HepG2 (cell line): Measurements from ENCODE around the gene TPX2. TPM values are rescaled to one million over a fixed set of nuclear protein-coding genes. Genes with fewer than 3 reads are reported as not detected.

Source experiments
- ARID2 ChIP-seq: sonication (generic); formaldehyde crosslinking; IDR thresholded peaks from 2 replicates; pipeline ENCODE4 v1.8.1; 2022; ENCODE audit warnings: mild to moderate bottlenecking, missing genetic modification reagents, borderline replicate concordance
- ARID4A ChIP-seq: sonication (generic); formaldehyde crosslinking; IDR thresholded peaks from 2 replicates; pipeline ENCODE4 v1.5.0; 2020; ENCODE audit warnings: mild to moderate bottlenecking, missing genetic modification reagents, borderline replicate concordance
- EP300 ChIP-seq, 3 experiments: sonication (generic) in 1 of 3; formaldehyde crosslinking in 1 of 3; IDR thresholded peaks; 2 replicates each; pipeline versions ENCODE4 v1.5.1 to v1.6.1; 2011 to 2020; ENCODE audit warnings: low read depth in 2 of 3, low read length in 2 of 3, borderline replicate concordance in 1 of 3, improper control_type of control experiment in 1 of 3, mild to moderate bottlenecking in 1 of 3, missing genetic modification reagents in 1 of 3, moderate library complexity in 1 of 3
- FOXP1 ChIP-seq, 2 experiments: fragments of 450-650 bp in 1 of 2; IDR thresholded peaks; 2 replicates each; pipeline ENCODE4 v1.6.1; 2017 to 2018; ENCODE audit warnings: antibody characterized with exemption in 1 of 2
- KDM5A ChIP-seq: fragments of 200-600 bp; sonication (generic); IDR thresholded peaks from 2 replicates; pipeline ENCODE4 v1.7.0; 2018; ENCODE audit warnings: antibody characterized with exemption, mild to moderate bottlenecking, low read length, borderline replicate concordance
- MLLT10 ChIP-seq: sonication (generic); formaldehyde crosslinking; IDR thresholded peaks from 2 replicates; pipeline ENCODE4 v1.4.0; 2020; ENCODE audit warnings: missing genetic modification reagents
- PPARG ChIP-seq: conservative IDR thresholded peaks from 2 replicates; pipeline ENCODE4 v1.6.1; 2016; ENCODE audit warnings: missing biosample characterization, missing genetic modification reagents
- SNAPC5 ChIP-seq: sonication (generic); formaldehyde crosslinking; IDR thresholded peaks from 2 replicates; pipeline ENCODE4 v1.8.1; 2023; ENCODE audit warnings: mild to moderate bottlenecking, missing genetic modification reagents, borderline replicate concordance
- TCF12 ChIP-seq, 2 experiments: fragments of 450-650 bp in 1 of 2; sonication (generic) in 1 of 2; formaldehyde crosslinking in 1 of 2; IDR thresholded peaks; 2 replicates each; pipeline versions ENCODE4 v1.6.1 to v1.8.0; 2017 to 2022; ENCODE audit warnings: antibody characterized with exemption in 1 of 2, mild to moderate bottlenecking in 1 of 2, missing genetic modification reagents in 1 of 2, moderate library complexity in 1 of 2
- TP53 ChIP-seq: sonication (generic); formaldehyde crosslinking; conservative IDR thresholded peaks from 2 replicates; pipeline ENCODE4 v1.4.0; 2020; ENCODE audit warnings: missing genetic modification reagents
- ZNF572 ChIP-seq: sonication (generic); formaldehyde crosslinking; IDR thresholded peaks from 2 replicates; pipeline ENCODE4 v1.5.1; 2020; ENCODE audit warnings: mild to moderate bottlenecking, missing genetic modification reagents
- ZNF7 ChIP-seq: IDR thresholded peaks from 2 replicates; pipeline ENCODE4 v1.6.1; 2016; ENCODE audit warnings: missing biosample characterization, missing genetic modification reagents
- ZNF839 ChIP-seq: sonication (generic); formaldehyde crosslinking; IDR thresholded peaks from 2 replicates; pipeline ENCODE4 v1.4.0; 2020; ENCODE audit warnings: missing genetic modification reagents, mild to moderate bottlenecking, borderline replicate concordance
- polyA plus RNA-seq, 8 experiments: library from polyadenylated mRNA; depleted of rRNA in 3 of 8; stranded (reverse) in 7 of 8; unstranded in 1 of 8; fragments of >200 nt; fragmentation: Illumina TruSeq in 4 of 8; extraction: Trizol in 4 of 8; gene quantifications; 2 replicates each; pipeline versions ENCODE4 v1.2.1 to v1.2.3, GENCODE V29; 2011 to 2016; ENCODE audit warnings: low read depth in 4 of 8, missing spikeins in 1 of 8, mixed read lengths in 1 of 8; ENCODE audit not compliant: insufficient read depth in 1 of 8
- total RNA-seq, 5 experiments: library from RNA; depleted of rRNA; stranded (reverse); fragments of >200 nt; fragmentation: Illumina TruSeq; extraction: Trizol; gene quantifications; 2 replicates each; pipeline ENCODE4 v1.2.3, GENCODE V29; 2016; ENCODE audit warnings: low read depth in 1 of 5
- TF ChIP-seq, protein P1 (sequence below): sonication (generic); formaldehyde crosslinking; conservative IDR thresholded peaks from 2 replicates; pipeline ENCODE4 v1.4.0; 2020; ENCODE audit warnings: mild to moderate bottlenecking, missing genetic modification reagents, moderate library complexity
- TF ChIP-seq, protein P2 (sequence below): sonication (generic); formaldehyde crosslinking; IDR thresholded peaks from 2 replicates; pipeline ENCODE4 v1.5.1; 2020; ENCODE audit warnings: mild to moderate bottlenecking, missing genetic modification reagents

The TPX2 gene
- total and polyA plus RNA-seq, 2 of the 13 experiments (the other 11 are each of a cell fraction or from before 2014, with no cell fraction given) = 34.3 to 124 TPM

- TF ChIP-seq ZNF572 (CRISPR knock-in tag) (peak; percentile 87), FOXP1 (IDR thresholded peaks at IDR 0.05) (no peak), FOXP1 (CRISPR knock-in tag; IDR thresholded peaks at IDR 0.05) (peak; percentile 86), SNAPC5 (CRISPR knock-in tag) (peak; percentile 95; the same call in 1 of the 2 replicates), TCF12 (IDR thresholded peaks at IDR 0.05) (no peak), TCF12 (CRISPR knock-in tag; IDR thresholded peaks at IDR 0.05) (no peak; the same call in none of the 2 replicates), ARID2 (CRISPR knock-in tag) (peak; percentile 93; the same call in 1 of the 2 replicates), KDM5A (no peak; the same call in 1 of the 2 replicates), ZNF839 (CRISPR knock-in tag) (0 out of 2 replicates have a peak, but pooled peaks have one; percentile 42), TP53 (CRISPR knock-in tag) (no peak; the same call in 1 of the 2 replicates), ARID4A (CRISPR knock-in tag) (peak; percentile 84), PPARG (CRISPR knock-in tag) (peak; percentile 88), ZNF7 (CRISPR knock-in tag) (0 out of 2 replicates have a peak, but pooled peaks have one; percentile 30), MLLT10 (CRISPR knock-in tag) (peak; percentile 79; the same call in 1 of the 2 replicates), EP300 (IDR thresholded peaks at IDR 0.05; ENCODE audit: low read depth in 2 of 2, low read length in 2 of 2) (peak; percentile 84 to 89), EP300 (CRISPR knock-in tag; IDR thresholded peaks at IDR 0.05; ENCODE audit: borderline replicate concordance) (peak; percentile 87)
- TF ChIP-seq, protein P1, sequence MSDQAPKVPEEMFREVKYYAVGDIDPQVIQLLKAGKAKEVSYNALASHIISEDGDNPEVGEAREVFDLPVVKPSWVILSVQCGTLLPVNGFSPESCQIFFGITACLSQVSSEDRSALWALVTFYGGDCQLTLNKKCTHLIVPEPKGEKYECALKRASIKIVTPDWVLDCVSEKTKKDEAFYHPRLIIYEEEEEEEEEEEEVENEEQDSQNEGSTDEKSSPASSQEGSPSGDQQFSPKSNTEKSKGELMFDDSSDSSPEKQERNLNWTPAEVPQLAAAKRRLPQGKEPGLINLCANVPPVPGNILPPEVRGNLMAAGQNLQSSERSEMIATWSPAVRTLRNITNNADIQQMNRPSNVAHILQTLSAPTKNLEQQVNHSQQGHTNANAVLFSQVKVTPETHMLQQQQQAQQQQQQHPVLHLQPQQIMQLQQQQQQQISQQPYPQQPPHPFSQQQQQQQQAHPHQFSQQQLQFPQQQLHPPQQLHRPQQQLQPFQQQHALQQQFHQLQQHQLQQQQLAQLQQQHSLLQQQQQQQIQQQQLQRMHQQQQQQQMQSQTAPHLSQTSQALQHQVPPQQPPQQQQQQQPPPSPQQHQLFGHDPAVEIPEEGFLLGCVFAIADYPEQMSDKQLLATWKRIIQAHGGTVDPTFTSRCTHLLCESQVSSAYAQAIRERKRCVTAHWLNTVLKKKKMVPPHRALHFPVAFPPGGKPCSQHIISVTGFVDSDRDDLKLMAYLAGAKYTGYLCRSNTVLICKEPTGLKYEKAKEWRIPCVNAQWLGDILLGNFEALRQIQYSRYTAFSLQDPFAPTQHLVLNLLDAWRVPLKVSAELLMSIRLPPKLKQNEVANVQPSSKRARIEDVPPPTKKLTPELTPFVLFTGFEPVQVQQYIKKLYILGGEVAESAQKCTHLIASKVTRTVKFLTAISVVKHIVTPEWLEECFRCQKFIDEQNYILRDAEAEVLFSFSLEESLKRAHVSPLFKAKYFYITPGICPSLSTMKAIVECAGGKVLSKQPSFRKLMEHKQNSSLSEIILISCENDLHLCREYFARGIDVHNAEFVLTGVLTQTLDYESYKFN = peak; percentile 94
- TF ChIP-seq, protein P2, sequence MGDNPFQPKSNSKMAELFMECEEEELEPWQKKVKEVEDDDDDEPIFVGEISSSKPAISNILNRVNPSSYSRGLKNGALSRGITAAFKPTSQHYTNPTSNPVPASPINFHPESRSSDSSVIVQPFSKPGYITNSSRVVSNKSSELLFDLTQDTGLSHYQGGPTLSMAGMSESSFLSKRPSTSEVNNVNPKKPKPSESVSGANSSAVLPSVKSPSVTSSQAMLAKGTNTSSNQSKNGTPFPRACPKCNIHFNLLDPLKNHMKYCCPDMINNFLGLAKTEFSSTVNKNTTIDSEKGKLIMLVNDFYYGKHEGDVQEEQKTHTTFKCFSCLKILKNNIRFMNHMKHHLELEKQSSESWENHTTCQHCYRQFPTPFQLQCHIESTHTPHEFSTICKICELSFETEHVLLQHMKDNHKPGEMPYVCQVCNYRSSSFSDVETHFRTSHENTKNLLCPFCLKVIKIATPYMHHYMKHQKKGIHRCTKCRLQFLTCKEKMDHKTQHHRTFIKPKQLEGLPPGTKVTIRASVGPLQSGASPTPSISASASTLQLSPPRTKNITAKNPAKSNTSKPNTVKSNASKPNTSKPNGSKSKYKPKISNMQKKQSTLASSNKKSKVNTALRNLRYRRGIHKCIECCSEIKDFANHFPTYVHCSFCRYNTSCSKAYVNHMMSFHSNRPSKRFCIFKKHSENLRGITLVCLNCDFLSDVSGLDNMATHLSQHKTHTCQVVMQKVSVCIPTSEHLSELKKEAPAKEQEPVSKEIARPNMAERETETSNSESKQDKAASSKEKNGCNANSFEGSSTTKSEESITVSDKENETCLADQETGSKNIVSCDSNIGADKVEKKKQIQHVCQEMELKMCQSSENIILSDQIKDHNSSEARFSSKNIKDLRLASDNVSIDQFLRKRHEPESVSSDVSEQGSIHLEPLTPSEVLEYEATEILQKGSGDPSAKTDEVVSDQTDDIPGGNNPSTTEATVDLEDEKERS (CRISPR knock-in tag) = peak; percentile 96
Measured at GRCh38 chr20:31720486-31721407, 18.3 kb upstream of the TPX2 start (continued).
